KBM-7 (cell line): ENCODE data around the gene KCTD8.
"Not testable (repeated sequence)": the region's sequence is repeated elsewhere in the genome, so short reads cannot be mapped to it uniquely, and the experiment has no call there.

Experiments used
- DNase-seq: peaks from one replicate; pipeline ENCODE4 v3.0.0-alpha.2; 2015
- in situ Hi-C: fragments of 300-500 bp; cut with MboI; formaldehyde crosslinking; loops from 2 replicates; pipeline ENCODE4 v1.14.3; 2020; ENCODE audit warnings: low sequenced_read_pairs, low pct_unique_long_range_greater_than_20kb, mixed read lengths

Gene KCTD8

GRCh38 chr4:44186096-44186849 lies 262.3 kb downstream of the KCTD8 start:
- DNase-seq, result no peak
- in situ Hi-C loops, result no loop called here

DNA sequence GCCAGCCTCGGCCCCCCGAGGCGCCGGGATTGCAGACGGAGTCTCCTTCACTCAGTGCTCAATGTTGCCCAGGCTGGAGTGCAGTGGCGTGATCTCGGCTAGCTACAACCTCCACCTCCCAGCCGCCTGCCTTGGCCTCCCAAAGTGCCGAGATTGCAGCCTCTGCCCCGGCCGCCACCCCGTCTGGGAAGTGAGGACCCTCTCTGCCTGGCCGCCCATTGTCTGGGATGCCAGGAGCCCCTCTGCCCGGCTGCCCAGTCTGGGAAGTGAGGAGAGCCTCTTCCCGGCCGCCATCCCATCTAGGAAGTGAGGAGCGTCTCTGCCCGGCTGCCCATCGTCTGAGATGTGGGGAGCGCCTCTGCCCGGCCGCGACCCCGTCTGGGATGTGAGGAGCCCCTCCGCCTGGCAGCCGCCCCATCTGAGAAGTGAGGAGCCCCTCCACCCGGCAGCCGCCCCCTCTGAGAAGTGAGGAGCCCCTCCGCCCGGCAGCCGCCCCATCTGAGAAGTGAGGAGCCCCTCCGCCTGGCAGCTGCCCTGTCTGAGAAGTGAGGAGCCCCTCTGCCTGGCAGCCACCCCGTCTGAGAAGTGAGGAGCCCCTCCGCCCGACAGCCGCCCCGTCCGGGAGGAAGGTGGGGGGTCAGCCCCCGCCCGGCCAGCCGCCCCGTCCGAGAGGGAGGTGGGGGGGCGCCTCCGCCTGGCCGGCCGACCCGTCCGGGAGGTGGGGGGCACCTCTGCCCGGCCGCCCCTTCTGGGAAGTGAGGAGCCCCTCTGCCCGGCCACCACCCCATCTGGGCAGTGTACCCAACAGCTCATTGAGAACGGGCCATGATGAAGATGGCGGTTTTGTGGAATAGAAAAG lies 266.9 kb downstream of the KCTD8 start:
- DNase-seq, in situ Hi-C loops: not testable (repeated sequence)

- in situ Hi-C loops, DNase-seq: not testable (repeated sequence)
Measured at GRCh38 chr4:44167766-44168165, 280.8 kb downstream of the KCTD8 start.

DNA sequence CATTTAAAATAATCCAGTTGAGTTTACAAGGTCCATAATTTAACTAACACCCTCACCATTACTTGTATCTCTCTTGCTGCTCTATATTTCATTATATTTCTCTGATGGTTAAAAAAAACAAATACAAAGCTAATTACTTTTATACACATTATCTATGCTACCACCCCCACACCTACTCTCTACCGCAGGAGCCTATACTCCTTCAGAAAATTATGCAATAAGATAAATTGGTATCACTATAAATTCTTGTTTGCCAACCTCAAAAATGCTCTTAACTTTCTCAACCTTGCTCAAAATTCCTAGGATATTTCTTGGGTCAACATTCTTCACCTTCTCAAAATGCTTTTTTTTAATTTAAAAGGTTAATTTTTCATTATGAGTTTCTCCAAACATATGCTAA lies 282.7 kb downstream of the KCTD8 start:
- in situ Hi-C loops, result no loop called here
- no peak for DNase-seq

- DNase-seq, result no peak
Measured at GRCh38 chr4:44162538-44163270, 285.9 kb downstream of the KCTD8 start.

GRCh38 chr4:44161756-44162155 lies 286.9 kb downstream of the KCTD8 start:
- no peak for DNase-seq
- in situ Hi-C loops, result no loop called here

More at GRCh38 chr4:44162538-44163270, 285.9 kb downstream of the KCTD8 start:
- in situ Hi-C loops, result no loop called here

- DNase-seq, result no peak
- in situ Hi-C loops, result no loop called here
Measured at GRCh38 chr4:44160776-44161367, 287.7 kb downstream of the KCTD8 start.

DNA sequence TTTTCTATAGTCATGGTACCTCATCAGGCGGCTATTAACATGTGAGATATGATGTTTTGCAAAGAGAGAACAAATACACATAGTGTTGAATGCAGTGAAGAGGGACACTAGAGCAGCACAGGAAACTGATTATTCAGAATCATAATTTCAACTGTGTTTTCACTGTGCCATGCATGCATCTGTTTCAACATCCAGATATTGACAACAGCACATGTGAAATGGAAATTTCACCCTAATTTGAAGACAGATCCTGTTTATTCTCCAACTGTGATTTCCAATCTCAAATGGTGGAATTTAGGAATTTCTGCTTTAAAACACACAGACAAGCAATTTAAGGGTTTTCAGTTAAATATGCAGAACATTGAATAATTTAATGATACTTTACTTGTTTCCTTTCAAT lies 288.6 kb downstream of the KCTD8 start:
- in situ Hi-C loops, result no loop called here
- DNase-seq, result no peak

- DNase-seq, result no peak
- in situ Hi-C loops, result no loop called here
Measured at GRCh38 chr4:44157611-44158277, 290.9 kb downstream of the KCTD8 start.

DNA sequence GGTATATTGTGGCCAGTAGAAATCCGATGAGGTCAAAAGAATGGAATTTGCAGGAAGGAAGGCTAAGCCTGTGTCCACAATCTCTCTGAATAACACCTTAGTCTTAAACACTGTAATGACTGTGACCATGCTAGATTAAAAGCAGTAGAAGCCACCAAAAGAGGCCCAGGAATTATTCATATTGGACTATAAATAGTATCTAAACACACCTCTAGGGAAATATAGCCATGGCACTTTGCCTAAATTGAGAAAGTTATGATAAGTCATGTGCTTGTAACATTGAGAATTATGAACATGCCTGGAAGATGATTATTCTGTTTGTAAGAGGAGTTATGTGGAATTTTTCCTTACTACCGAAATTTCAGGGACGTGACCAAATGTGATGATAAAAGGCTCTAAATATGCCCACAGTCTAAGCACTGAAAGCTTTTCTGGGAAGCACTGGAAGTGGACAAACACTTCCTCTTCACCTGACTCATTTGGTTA lies 298.5 kb downstream of the KCTD8 start:
- DNase-seq, result no peak
- in situ Hi-C loops, result no loop called here

DNA sequence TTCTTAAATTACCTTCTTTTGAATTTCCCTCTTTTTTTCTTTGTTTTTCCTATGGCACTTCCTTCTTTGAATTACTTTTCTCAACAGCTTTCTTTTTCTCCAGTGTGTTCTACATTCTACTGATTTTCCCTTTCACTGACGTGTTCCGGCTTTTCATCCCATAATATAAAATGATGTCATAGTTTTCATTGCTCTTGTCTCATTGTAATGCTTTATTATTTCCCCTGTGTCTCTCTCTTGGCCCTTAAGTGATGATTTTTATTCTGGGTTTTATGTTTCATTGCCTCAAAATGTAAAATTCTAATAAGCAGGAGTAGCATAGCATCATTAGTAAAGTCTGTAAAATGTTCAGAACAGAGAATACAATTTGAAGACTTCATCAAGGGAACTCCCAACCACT lies 299.3 kb downstream of the KCTD8 start:
- no peak for DNase-seq
- in situ Hi-C loops, result no loop called here

- in situ Hi-C loops, result no loop called here
- no peak for DNase-seq
Measured at GRCh38 chr4:44147571-44148075, 301.0 kb downstream of the KCTD8 start.

GRCh38 chr4:44146516-44146915 lies 302.1 kb downstream of the KCTD8 start:
- in situ Hi-C loops, result no loop called here
- no peak for DNase-seq

- DNase-seq, result no peak
- in situ Hi-C loops, result no loop called here
Measured at GRCh38 chr4:44145868-44146267, 302.7 kb downstream of the KCTD8 start.

DNA sequence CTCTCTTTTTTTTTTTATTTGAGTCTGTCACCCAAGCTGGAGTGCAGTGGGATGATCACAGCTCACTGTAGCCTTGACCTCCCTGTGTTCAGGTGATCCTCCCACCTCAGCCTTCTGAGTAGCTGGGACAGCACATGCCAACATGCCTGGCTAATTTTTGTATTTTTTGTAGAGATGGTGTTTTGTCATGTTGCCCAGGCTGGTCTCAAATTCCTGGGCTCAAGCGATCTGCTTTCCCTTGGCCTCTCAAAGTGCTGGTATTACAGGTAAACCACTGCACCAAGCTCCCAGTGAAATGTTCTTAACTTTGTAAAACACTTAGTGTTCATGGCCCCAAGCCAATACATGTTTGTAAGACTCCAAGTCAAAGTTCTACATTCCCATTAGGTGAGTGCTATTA lies 316.1 kb downstream of the KCTD8 start:
- in situ Hi-C loops, result no loop called here

More for the DNA sequence above, 316.1 kb downstream of the KCTD8 start:
- no peak for DNase-seq
